Measurements from ENCODE around the gene CPN1.

Gene CPN1

DNA sequence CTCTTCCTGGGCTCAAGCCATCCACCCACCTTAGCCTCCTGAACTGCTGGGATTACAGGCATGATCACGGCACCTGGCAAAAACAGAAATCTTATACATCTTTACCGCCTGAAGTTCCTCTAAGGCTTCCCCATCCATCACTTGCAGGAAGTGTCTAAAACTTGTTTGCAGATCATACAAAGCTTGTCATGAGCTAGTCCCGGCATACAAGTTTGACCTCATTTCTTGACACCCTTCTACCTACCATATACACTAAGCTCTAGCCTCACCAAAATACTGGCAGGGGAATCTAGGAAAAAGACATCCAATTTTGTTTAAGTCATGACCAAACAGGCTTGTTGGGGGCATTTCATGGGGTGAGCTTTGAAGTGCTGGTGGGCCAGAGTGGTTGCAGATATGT lies 86.4 kb downstream of the CPN1 start:
- DNase-seq, result no peak

DNA sequence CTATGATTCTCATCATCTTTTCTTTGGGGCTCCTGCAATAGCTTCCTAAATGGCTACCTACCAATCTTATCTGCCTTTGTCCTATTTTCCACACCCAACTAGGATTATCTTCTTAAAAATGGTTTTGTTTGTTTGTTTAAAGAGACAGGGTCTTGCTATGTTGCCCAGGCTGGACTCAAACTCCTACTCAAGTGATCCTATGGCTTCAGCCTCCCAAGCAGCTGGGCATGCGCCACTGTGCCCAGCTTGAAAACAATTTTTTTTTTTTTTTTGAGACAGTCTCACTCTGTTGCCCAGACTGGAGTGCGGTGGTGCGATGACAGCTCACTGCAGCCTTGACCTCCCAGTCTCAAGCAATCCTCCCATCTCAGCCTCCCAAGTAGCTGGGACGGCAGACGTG lies 86.9 kb downstream of the CPN1 start:
- DNase-seq, result no peak

DNA sequence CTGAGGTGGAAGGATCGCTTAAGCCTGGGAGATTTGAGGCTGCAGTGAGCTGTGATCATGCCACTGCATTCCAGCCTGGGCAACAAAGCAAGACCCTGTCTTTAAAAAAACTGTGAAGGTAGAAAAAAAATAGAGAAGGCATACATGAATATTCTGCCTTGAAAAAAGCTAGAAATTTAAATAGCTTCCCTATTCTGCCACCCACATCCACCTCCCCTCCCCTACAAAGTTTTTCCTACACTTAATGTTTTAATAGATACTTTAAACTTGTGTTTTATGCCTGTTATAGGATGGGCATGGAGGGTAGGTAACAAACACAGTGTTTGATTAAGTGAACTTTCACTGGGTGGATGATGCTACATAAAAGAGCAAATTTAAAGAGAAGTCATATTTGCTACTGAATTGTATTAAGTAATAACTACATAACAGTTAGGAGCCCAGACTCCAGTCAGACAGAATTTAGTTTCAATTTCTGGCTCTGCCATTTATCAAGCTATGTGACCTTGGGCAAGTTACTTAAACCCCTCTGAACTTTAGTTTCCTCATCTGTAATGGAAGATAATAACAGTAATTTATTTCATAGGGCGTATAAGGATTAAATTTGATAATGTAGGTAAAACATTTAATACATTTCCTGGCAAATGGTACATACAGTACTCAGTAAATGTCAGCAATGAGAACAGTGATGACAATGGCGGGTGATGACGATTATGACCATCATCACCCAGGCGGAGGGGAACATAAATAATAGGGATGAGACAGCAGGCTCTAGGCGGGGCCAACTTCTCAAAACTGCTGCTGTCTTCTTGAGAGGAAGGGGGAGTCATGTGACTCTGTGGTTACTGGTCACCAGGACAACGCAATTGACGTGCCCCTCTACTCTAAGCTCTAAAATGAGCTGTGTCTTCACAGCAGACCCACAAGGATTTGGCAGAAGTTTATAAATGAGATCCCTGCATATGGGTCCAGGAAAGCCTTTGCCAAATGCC lies 87.7 kb downstream of the CPN1 start:
- peak; percentile 76 to 78 for DNase-seq

Measured in AML-193 (cell line).